Bronchial epithelial cell (primary cell): Measurements from ENCODE around the gene STUB1. TPM values are rescaled to one million over a fixed set of nuclear protein-coding genes. Genes with fewer than 3 reads are reported as not detected.
A peak's percentile ranks its signal among the peaks of the same experiment; 100 is the strongest.

ENCODE experiments used
- DNase-seq: peaks from one replicate; pipeline ENCODE4 v3.0.0-alpha.2; 2010; ENCODE audit warnings: low read depth
- FAIRE-seq: peaks from 2 replicates; lab custom pipeline; 2011; peaks lifted over from hg19 to GRCh38; lab: Jason Lieb, UNC
- H3K27me3 ChIP-seq: 2 replicates; pipeline ENCODE4 v1.5.1; 2011; ENCODE audit warnings: low read length; ENCODE audit not compliant: control insufficient read depth, insufficient read depth
- H3K36me3 ChIP-seq: 2 replicates; pipeline ENCODE4 v1.5.1; 2011; ENCODE audit warnings: low read length; ENCODE audit not compliant: control insufficient read depth, insufficient read depth
- H3K4me3 ChIP-seq: 2 replicates; pipeline ENCODE4 v1.5.1; 2011; ENCODE audit warnings: mild to moderate bottlenecking, low read depth, low read length, control low read depth
- total RNA-seq: library from RNA; depleted of rRNA; stranded (reverse); fragments of >200 nt; gene quantifications from 2 replicates; pipeline ENCODE4 v1.2.1, GENCODE V29; 2014
- TF ChIP-seq, protein P1 (sequence below): IDR thresholded peaks from 2 replicates; pipeline ENCODE4 v1.5.1; 2011; ENCODE audit warnings: mild to moderate bottlenecking, moderate library complexity, low read length, control low read depth, inconsistent platforms; ENCODE audit not compliant: insufficient read depth, severe bottlenecking

Gene STUB1
- total RNA-seq, 1 donor from 2014 or later = 204 TPM

GRCh38 chr16:728131-728889, 48.1 kb downstream of the STUB1 start:
- Histone ChIP-seq H3K4me3 (peak overlapping the region; percentile 72), H3K36me3 (peaks cover 9% of the 10 kb centered on the region), H3K27me3 (no peaks in the 10 kb centered on the region)
- TF ChIP-seq, protein P1, sequence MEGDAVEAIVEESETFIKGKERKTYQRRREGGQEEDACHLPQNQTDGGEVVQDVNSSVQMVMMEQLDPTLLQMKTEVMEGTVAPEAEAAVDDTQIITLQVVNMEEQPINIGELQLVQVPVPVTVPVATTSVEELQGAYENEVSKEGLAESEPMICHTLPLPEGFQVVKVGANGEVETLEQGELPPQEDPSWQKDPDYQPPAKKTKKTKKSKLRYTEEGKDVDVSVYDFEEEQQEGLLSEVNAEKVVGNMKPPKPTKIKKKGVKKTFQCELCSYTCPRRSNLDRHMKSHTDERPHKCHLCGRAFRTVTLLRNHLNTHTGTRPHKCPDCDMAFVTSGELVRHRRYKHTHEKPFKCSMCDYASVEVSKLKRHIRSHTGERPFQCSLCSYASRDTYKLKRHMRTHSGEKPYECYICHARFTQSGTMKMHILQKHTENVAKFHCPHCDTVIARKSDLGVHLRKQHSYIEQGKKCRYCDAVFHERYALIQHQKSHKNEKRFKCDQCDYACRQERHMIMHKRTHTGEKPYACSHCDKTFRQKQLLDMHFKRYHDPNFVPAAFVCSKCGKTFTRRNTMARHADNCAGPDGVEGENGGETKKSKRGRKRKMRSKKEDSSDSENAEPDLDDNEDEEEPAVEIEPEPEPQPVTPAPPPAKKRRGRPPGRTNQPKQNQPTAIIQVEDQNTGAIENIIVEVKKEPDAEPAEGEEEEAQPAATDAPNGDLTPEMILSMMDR = no peak
- peak; percentile 61 for DNase-seq
- FAIRE-seq = no peak

DNA sequence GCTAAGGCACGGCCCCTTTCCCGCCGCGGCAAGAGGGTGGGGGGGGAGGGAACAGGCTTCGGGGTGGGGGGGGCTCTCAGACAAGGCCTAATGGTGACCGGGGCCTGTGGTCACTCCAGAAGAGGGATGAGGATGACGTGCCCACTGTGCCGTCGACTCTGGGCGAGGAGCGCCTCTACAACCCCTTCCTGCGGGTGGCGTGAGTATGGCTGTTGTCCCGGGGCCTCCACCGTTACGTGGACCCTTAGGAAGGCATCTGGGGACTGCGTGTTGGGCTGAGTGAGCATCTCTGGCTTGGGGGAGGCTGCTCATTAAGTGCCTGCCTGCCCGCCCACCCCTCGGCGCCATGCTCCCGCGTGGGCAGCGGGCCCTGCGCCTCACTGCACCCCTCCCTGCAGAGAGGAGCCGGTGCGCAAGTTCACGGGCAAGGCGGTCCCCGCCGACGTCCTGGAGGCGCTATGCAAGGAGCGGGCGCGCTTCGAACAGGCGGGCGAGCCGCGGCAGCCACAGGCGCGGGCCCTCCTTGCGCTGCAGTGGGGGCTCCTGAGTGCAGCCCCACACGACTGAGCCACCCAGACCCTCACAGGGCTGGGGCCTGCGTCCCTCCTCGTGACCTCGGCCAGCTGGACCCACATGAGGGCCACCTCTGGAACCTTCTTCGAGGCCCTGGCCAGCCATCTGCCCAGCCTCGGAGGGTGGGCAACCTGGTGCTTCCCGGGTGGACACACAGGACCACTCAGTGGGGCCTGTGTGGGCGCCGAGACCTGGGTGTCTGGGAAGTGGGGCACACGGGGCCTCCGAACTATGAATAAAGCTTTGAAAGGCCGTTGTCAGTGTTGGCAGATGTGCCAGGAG, 48.9 kb downstream of the STUB1 start:
- TF ChIP-seq, protein P1 = no peak
- DNase-seq (no peak), FAIRE-seq (no peak)
- H3K4me3 ChIP-seq = peak overlapping the region; percentile 72
- peaks cover 13% of the 10 kb centered on the region for H3K36me3 ChIP-seq
- H3K27me3 ChIP-seq = no peaks in the 10 kb centered on the region

DNA sequence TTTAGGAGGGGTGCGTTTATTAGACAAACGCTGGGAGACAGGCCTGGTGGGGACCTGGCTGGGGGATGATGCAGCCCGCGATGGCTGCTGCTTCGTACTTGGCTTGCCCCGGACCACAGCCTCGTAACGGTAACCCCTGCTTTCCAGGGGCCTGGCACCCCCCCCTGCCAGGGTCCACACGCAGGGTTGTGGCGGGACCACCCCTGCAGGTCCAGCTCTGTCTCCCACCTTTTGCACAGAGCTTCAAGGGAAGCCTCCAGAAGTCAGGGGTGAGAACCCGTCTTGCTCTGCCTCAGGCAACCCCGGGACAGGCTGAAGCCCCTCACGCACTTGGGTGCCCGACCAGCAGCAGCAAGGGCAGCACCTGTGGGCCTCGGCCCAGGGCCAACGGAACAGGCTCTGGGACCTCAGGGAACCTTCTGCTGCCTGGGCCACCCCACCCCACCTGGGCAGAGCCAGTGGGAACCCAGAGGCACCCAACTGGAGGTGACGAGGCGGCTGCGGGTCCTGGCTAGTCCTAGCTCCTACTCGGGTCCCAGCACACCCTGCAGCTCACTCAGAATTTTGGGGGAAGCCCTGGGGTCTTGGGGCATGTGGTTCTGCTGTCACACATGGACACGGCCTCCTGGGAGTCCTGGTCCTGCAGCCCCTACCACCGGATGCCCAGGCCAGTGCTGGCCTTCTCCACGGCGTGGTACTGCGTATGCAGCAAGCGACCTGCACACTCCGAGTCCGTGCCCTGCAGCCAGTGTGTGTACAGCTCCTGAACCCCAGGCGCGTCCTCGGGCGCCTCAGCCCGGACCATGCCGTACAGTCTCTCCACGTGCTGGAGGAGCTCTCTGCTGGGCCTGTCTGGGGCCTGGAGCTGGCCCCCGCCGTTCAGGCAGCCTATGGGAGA, 49.8 kb downstream of the STUB1 start:
- FAIRE-seq (no peak), DNase-seq (no peak)
- Histone ChIP-seq H3K27me3 (no peaks in the 10 kb centered on the region), H3K36me3 (peaks cover 19% of the 10 kb centered on the region), H3K4me3 (no peak overlapping the region)
- TF ChIP-seq, protein P1 = no peak

GRCh38 chr16:730666-731509, 50.7 kb downstream of the STUB1 start:
- DNase-seq (no peak), FAIRE-seq (no peak)
- H3K27me3 ChIP-seq = no peaks in the 10 kb centered on the region
- H3K4me3 ChIP-seq = no peak overlapping the region
- TF ChIP-seq, protein P1 = no peak
- H3K36me3 ChIP-seq = peaks cover 20% of the 10 kb centered on the region

DNA sequence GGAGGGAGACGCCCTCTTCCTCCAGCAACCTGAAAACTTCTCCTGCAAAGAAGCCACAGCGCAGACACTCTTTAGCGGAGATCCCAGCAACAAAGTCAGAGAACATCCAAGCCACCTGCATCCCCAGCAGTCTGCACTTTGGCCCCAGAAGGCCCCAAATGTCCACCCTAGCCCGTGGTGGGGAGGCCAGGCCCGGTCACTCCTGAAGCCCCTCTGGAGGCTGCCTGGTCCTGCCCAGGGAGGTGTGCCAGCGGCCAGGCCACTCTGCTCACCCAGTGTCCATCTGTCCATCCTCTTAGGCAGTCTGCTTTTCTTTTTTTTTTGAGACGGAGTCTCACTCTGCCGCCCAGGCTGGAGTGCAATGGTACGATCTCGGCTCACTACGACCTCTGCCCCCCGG, 52.1 kb downstream of the STUB1 start:
- TF ChIP-seq, protein P1 = no peak
- H3K36me3 ChIP-seq = peaks cover 26% of the 10 kb centered on the region
- FAIRE-seq (peak; percentile 64), DNase-seq (no peak)
- no peak overlapping the region for H3K4me3 ChIP-seq
- H3K27me3 ChIP-seq = no peaks in the 10 kb centered on the region
